Measurements from ENCODE around the gene RRAGA. TPM values are rescaled to one million over a fixed set of nuclear protein-coding genes. Genes with fewer than 3 reads are reported as not detected.
A peak's percentile ranks its signal among the peaks of the same experiment; 100 is the strongest.
"Not testable (repeated sequence)": the region's sequence is repeated elsewhere in the genome, so short reads cannot be mapped to it uniquely, and the experiment has no call there.

Gene RRAGA
- total RNA-seq, 1 donor from 2014 or later = 54.6 TPM

- TF ChIP-seq, protein P1, sequence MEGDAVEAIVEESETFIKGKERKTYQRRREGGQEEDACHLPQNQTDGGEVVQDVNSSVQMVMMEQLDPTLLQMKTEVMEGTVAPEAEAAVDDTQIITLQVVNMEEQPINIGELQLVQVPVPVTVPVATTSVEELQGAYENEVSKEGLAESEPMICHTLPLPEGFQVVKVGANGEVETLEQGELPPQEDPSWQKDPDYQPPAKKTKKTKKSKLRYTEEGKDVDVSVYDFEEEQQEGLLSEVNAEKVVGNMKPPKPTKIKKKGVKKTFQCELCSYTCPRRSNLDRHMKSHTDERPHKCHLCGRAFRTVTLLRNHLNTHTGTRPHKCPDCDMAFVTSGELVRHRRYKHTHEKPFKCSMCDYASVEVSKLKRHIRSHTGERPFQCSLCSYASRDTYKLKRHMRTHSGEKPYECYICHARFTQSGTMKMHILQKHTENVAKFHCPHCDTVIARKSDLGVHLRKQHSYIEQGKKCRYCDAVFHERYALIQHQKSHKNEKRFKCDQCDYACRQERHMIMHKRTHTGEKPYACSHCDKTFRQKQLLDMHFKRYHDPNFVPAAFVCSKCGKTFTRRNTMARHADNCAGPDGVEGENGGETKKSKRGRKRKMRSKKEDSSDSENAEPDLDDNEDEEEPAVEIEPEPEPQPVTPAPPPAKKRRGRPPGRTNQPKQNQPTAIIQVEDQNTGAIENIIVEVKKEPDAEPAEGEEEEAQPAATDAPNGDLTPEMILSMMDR (IDR thresholded peaks at IDR 0.05; ENCODE audit: insufficient read depth, low read length, poor library complexity, severe bottlenecking) = no peak
- DNase-seq (ENCODE audit: low read depth) = no peak
- no peak overlapping the region for H3K4me3 ChIP-seq (ENCODE audit: low read depth, low read length)
- H3K27me3 ChIP-seq (ENCODE audit: control insufficient read depth, insufficient read depth, low read length) = no peaks in the 10 kb centered on the region
- H3K36me3 ChIP-seq (ENCODE audit: control insufficient read depth, insufficient read depth, low read length) = peaks cover 1% of the 10 kb centered on the region
Observed at GRCh38 chr9:19057033-19057432, 7.8 kb downstream of the RRAGA start.

GRCh38 chr9:19074229-19074628, 25.0 kb downstream of the RRAGA start:
- TF ChIP-seq, protein P1 (IDR thresholded peaks at IDR 0.05; ENCODE audit: insufficient read depth, low read length, poor library complexity, severe bottlenecking) = no peak
- Histone ChIP-seq H3K4me3 (ENCODE audit: low read depth, low read length) (no peak overlapping the region), H3K27me3 (ENCODE audit: control insufficient read depth, insufficient read depth, low read length) (no peaks in the 10 kb centered on the region), H3K36me3 (ENCODE audit: control insufficient read depth, insufficient read depth, low read length) (no peaks in the 10 kb centered on the region)
- DNase-seq (ENCODE audit: low read depth) = no peak

- TF ChIP-seq, protein P1 (IDR thresholded peaks at IDR 0.05; ENCODE audit: insufficient read depth, low read length, poor library complexity, severe bottlenecking) = no peak
- no peak for DNase-seq (ENCODE audit: low read depth)
- H3K27me3 ChIP-seq (ENCODE audit: control insufficient read depth, insufficient read depth, low read length) = no peaks in the 10 kb centered on the region
- no peak overlapping the region for H3K4me3 ChIP-seq (ENCODE audit: low read depth, low read length)
- H3K36me3 ChIP-seq (ENCODE audit: control insufficient read depth, insufficient read depth, low read length) = no peaks in the 10 kb centered on the region
Observed at GRCh38 chr9:19074836-19075235, 25.6 kb downstream of the RRAGA start.

DNA sequence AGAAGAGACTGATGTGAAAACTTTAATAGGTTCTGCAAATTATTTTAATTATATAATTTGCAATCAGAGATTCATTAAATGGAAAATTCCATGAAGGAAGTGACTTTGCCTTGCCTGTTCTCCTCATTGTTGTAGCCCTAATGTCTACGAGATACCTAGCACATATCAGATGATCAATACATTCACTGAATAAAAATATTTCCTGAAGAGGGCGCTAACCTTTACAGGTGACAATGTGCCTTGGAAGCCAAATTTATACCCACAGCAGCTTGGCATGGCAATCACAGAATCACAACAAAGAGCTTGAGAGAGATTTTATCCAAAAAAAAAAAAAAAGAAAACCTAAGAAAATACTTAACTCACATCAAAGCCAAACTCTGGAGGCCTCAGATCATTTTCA, 36.1 kb downstream of the RRAGA start:
- Histone ChIP-seq H3K27me3 (ENCODE audit: control insufficient read depth, insufficient read depth, low read length) (no peaks in the 10 kb centered on the region), H3K36me3 (ENCODE audit: control insufficient read depth, insufficient read depth, low read length) (no peaks in the 10 kb centered on the region), H3K4me3 (ENCODE audit: low read depth, low read length) (no peak overlapping the region)
- DNase-seq (ENCODE audit: low read depth) = no peak
- TF ChIP-seq, protein P1 (IDR thresholded peaks at IDR 0.05; ENCODE audit: insufficient read depth, low read length, poor library complexity, severe bottlenecking) = peak; percentile 29

GRCh38 chr9:19087106-19088000, 38.1 kb downstream of the RRAGA start:
- DNase-seq (ENCODE audit: low read depth) = peak; percentile 80
- Histone ChIP-seq H3K36me3 (ENCODE audit: control insufficient read depth, insufficient read depth, low read length) (no peaks in the 10 kb centered on the region), H3K4me3 (ENCODE audit: low read depth, low read length) (no peak overlapping the region)

DNA sequence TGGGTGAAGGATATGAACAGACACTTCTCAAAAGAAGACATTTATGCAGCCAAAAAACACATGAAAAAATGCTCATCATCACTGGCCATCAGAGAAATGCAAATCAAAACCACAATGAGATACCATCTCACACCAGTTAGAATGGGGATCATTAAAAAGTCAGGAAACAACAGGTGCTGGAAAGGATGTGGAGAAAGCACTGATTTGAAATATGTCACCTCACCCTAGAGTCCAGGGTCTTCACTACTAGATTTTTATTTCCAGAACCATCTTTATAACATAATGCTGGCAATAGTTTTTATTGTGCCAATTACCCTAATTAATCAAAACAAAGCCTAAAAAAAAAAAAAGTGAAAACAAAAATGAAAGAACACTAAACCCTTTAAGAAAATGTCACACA, 48.2 kb downstream of the RRAGA start:
- not testable (repeated sequence) for H3K4me3 ChIP-seq (ENCODE audit: low read depth, low read length); H3K27me3 ChIP-seq (ENCODE audit: control insufficient read depth, insufficient read depth, low read length); DNase-seq (ENCODE audit: low read depth); H3K36me3 ChIP-seq (ENCODE audit: control insufficient read depth, insufficient read depth, low read length)

More at GRCh38 chr9:19087106-19088000, 38.1 kb downstream of the RRAGA start:
- no peaks in the 10 kb centered on the region for H3K27me3 ChIP-seq (ENCODE audit: control insufficient read depth, insufficient read depth, low read length)
- TF ChIP-seq, protein P1 (IDR thresholded peaks at IDR 0.05; ENCODE audit: insufficient read depth, low read length, poor library complexity, severe bottlenecking) = no peak

Other genes with a start within 250 kb of the RRAGA start
- gene SAXO1, start 16.2 kb upstream of the RRAGA start, total RNA-seq = under 0.01 TPM in 1 of 2 replicates, not detected in the other
- 15.5 and 18.0 TPM in 2 replicates for gene HAUS6, start 53.5 kb downstream of the RRAGA start, total RNA-seq
- 70.4 and 83.6 TPM in 2 replicates for gene PLIN2, start 78.1 kb downstream of the RRAGA start, total RNA-seq
- gene DENND4C, start 181.3 kb downstream of the RRAGA start, total RNA-seq = 41.7 and 44.0 TPM in 2 replicates